ENCODE data around the gene GCH1.
"Not testable (repeated sequence)": the region's sequence is repeated elsewhere in the genome, so short reads cannot be mapped to it uniquely, and the experiment has no call there.

GCH1 gene

DNA sequence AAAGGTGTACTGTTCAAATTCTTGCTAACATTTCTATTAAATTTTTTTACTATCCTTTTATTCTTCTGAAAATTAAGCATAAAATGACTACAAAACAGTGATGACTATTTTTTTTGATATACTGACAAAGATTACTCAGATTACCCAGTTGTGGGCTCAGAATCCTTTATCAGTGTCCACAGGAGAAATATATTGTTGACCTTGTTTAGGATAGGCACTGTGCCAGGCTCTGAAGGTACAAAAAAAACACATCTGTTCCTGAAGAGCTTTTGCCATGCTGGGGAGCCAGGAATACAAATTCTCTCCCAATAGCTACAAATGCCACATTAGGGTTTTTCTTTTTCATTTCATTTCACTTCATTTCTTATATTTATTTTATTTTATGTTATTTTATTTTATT is 26.9 kb upstream of the GCH1 start:
- no peaks in the 10 kb centered on the region for H3K36me3 ChIP-seq (ENCODE audit: insufficient read depth, low read length)
- no peaks in the 10 kb centered on the region for H3K9me3 ChIP-seq (replicated peaks; ENCODE audit: low read length)
- H3K27me3 ChIP-seq (ENCODE audit: control insufficient read depth, insufficient read depth, low read length) = no peaks in the 10 kb centered on the region
- H3K9ac ChIP-seq (ENCODE audit: low read depth, low read length) = no peak overlapping the region
- no peaks in the 10 kb centered on the region for H3K4me1 ChIP-seq (ENCODE audit: control insufficient read depth, insufficient read depth, low read length)
- no peak overlapping the region for H3K4me2 ChIP-seq (ENCODE audit: low read length)
- H3K4me3 ChIP-seq (ENCODE audit: low read length) = no peak overlapping the region

DNA sequence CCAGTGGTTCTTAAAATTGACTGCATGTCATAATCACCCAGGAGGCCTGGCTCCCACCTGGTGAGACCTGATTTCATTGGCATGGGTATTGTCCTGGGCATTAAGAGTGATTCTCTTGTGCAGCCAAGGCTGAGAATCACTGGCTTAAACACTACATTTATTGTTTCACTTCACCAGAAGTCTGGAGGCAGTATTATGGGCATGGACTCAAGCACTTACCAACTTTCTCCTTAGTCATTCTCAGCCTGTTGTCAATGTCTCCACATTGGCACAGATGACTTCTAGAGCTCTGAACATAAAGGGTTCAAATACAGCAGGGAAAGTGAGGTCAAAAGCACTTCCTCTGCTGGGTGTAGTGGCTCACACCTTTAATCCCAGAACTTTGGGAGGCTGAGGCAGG is 25.6 kb upstream of the GCH1 start:
- H3K4me2 ChIP-seq (ENCODE audit: low read length) = no peak overlapping the region
- H3K27me3 ChIP-seq (ENCODE audit: control insufficient read depth, insufficient read depth, low read length) = no peaks in the 10 kb centered on the region
- no peaks in the 10 kb centered on the region for H3K36me3 ChIP-seq (ENCODE audit: insufficient read depth, low read length)
- no peaks in the 10 kb centered on the region for H3K9me3 ChIP-seq (replicated peaks; ENCODE audit: low read length)
- H3K9ac ChIP-seq (ENCODE audit: low read depth, low read length) = no peak overlapping the region
- H3K4me3 ChIP-seq (ENCODE audit: low read length) = no peak overlapping the region
- no peaks in the 10 kb centered on the region for H3K4me1 ChIP-seq (ENCODE audit: control insufficient read depth, insufficient read depth, low read length)

DNA sequence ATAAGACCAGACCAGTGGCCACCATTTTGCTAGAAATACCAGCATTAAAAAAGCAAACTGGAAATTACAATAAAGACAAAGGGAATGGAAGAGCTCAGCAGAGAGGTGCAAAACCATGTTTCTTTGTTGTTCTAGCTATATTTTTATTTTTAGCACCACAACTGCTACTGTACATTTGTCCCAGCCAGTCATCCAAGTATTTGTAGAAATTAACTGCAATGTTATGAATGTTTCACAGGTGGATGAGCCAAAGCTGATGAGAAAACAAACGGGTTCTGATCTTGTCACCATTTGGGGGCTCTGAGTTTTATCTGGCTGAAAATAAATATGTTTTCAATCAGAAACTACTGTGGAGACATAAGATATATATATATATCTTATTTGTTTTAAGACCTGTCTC is 24.9 kb upstream of the GCH1 start:
- Histone ChIP-seq H3K27me3 (ENCODE audit: control insufficient read depth, insufficient read depth, low read length) (no peaks in the 10 kb centered on the region), H3K4me3 (ENCODE audit: low read length) (no peak overlapping the region), H3K4me1 (ENCODE audit: control insufficient read depth, insufficient read depth, low read length) (no peaks in the 10 kb centered on the region), H3K9me3 (replicated peaks; ENCODE audit: low read length) (no peaks in the 10 kb centered on the region), H3K9ac (ENCODE audit: low read depth, low read length) (no peak overlapping the region), H3K4me2 (ENCODE audit: low read length) (no peak overlapping the region), H3K36me3 (ENCODE audit: insufficient read depth, low read length) (no peaks in the 10 kb centered on the region)

DNA sequence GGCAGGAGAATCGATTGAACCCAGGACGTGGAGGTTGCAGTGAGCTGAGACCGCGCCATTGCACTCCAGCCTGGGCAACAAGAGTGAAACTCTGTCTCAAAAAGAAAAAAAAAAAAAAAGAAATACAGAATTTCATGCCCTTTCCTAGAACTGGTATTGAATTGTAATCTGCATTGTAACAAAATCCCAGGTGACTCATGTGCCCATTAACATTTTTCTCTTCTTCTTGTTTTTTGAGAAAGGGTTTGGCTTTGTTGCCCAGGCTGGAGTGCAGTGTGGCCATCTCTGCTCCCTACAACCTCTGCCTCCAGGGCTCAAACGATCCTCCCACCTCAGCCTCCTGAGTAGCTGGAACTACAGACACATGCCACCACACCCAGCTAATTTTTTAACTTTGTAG is 23.9 kb upstream of the GCH1 start:
- H3K9ac ChIP-seq (ENCODE audit: low read depth, low read length); H3K27me3 ChIP-seq (ENCODE audit: control insufficient read depth, insufficient read depth, low read length); H3K4me3 ChIP-seq (ENCODE audit: low read length); H3K4me1 ChIP-seq (ENCODE audit: control insufficient read depth, insufficient read depth, low read length); H3K4me2 ChIP-seq (ENCODE audit: low read length); H3K36me3 ChIP-seq (ENCODE audit: insufficient read depth, low read length); H3K9me3 ChIP-seq (replicated peaks; ENCODE audit: low read length): not testable (repeated sequence)

DNA sequence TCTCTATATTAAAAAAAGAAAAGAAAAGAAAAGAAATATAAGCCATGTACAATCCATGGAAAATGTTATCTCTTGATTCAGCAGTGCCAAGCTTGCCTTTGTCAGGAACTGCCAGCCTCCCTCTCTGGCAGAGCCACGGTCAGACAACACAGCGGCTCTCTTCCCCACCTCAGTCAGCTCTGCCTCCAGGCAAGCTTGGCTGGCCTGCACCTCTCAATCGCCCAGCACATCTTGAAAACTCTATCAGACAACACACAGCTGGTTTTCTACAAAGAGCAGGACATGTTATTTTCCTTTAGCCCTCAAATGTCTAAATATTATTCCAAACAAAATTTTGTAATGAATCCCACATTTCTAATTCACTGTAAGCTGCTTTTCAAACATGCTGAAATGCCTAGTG is 20.0 kb upstream of the GCH1 start:
- Histone ChIP-seq H3K4me2 (ENCODE audit: low read length) (no peak overlapping the region), H3K27me3 (ENCODE audit: control insufficient read depth, insufficient read depth, low read length) (no peaks in the 10 kb centered on the region), H3K9ac (ENCODE audit: low read depth, low read length) (no peak overlapping the region), H3K4me3 (ENCODE audit: low read length) (no peak overlapping the region), H3K4me1 (ENCODE audit: control insufficient read depth, insufficient read depth, low read length) (no peaks in the 10 kb centered on the region), H3K36me3 (ENCODE audit: insufficient read depth, low read length) (no peaks in the 10 kb centered on the region), H3K9me3 (replicated peaks; ENCODE audit: low read length) (no peaks in the 10 kb centered on the region)

DNA sequence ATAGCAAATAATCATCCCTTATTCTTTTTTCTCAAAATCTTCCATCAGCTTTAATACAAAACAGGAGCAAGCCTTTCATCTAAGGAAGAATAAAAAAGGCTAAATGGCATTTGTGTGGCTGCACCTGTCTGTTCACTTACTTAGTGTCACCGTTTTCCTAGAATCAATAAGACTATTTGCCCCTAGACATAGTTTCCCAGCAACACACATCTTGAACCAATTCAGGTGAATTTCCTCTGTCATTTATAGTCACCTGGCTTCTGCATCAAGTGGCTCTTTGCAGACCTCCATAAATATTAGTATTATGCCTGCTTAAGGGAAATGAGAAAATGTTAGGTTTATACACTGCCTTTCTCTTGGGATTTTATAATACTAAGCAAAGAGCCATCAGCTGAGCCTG is 17.4 kb upstream of the GCH1 start:
- no peaks in the 10 kb centered on the region for H3K9me3 ChIP-seq (replicated peaks; ENCODE audit: low read length)
- H3K9ac ChIP-seq (ENCODE audit: low read depth, low read length) = no peak overlapping the region
- no peak overlapping the region for H3K4me3 ChIP-seq (ENCODE audit: low read length)
- no peak overlapping the region for H3K4me2 ChIP-seq (ENCODE audit: low read length)
- H3K4me1 ChIP-seq (ENCODE audit: control insufficient read depth, insufficient read depth, low read length) = no peaks in the 10 kb centered on the region
- H3K27me3 ChIP-seq (ENCODE audit: control insufficient read depth, insufficient read depth, low read length) = no peaks in the 10 kb centered on the region
- no peaks in the 10 kb centered on the region for H3K36me3 ChIP-seq (ENCODE audit: insufficient read depth, low read length)

DNA sequence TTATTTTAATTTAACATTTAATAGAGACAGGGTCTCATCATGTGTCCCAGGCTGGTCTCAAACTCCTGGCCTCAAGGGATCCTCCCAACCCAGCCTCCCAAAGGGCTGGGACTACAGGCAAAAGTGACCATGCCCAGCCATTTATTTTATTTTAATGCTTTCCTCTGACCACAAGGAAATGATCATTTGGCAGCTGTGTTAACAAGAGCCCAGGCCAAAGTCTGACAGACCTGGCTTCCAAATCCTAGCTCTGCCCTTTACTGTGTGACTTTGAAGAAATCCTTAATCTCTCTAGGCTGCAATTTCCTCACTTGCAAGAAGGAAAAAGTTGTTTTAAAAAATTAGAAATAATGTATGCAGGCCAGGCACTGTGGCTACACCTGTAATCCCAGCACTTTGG is 16.7 kb upstream of the GCH1 start:
- H3K4me3 ChIP-seq (ENCODE audit: low read length) = no peak overlapping the region
- no peaks in the 10 kb centered on the region for H3K36me3 ChIP-seq (ENCODE audit: insufficient read depth, low read length)
- no peak overlapping the region for H3K9ac ChIP-seq (ENCODE audit: low read depth, low read length)

DNA sequence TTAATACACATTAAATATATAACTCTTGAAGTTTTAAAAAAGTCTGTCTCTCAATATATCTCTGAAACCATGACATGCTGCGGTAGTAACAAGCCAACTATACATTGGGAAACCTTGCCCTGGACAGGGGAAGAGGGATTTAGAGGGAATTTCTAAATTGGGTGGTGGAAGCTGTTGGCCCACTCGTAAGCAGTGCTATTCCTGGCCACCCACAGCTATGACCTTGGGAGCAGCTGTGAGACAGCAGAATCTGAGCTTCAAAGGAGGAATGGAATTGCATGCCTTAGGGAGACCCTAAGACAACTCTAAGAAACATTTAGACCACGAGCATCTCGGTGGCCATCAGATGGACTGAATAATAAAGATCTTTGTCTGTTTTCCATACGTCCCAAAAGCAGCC is 15.8 kb upstream of the GCH1 start:
- H3K4me1 ChIP-seq (ENCODE audit: control insufficient read depth, insufficient read depth, low read length) = no peaks in the 10 kb centered on the region
- no peak overlapping the region for H3K4me3 ChIP-seq (ENCODE audit: low read length)
- no peak overlapping the region for H3K9ac ChIP-seq (ENCODE audit: low read depth, low read length)
- no peaks in the 10 kb centered on the region for H3K9me3 ChIP-seq (replicated peaks; ENCODE audit: low read length)
- H3K4me2 ChIP-seq (ENCODE audit: low read length) = no peak overlapping the region
- no peaks in the 10 kb centered on the region for H3K27me3 ChIP-seq (ENCODE audit: control insufficient read depth, insufficient read depth, low read length)
- H3K36me3 ChIP-seq (ENCODE audit: insufficient read depth, low read length) = no peaks in the 10 kb centered on the region

More for the DNA sequence above, 16.7 kb upstream of the GCH1 start:
- no peaks in the 10 kb centered on the region for H3K9me3 ChIP-seq (replicated peaks; ENCODE audit: low read length)
- H3K27me3 ChIP-seq (ENCODE audit: control insufficient read depth, insufficient read depth, low read length) = no peaks in the 10 kb centered on the region
- no peaks in the 10 kb centered on the region for H3K4me1 ChIP-seq (ENCODE audit: control insufficient read depth, insufficient read depth, low read length)
- no peak overlapping the region for H3K4me2 ChIP-seq (ENCODE audit: low read length)

DNA sequence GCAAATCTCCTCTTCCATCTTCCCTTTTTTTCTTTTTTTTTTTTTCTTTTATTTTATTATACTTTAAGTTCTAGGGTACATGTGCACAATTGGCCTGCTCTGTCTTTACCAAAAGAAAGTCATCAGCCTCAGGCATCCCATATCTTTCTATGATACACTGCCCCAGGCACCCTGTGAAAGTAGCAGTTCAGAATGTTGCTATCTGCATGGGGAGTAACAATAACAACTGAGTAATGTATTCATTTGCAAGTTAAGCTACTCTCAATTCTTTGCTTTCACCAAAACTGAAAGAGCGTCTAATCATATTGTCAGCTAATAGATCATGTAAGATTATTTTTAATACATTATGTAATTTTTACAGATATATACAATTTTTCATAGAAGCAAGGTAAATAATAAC is 13.5 kb upstream of the GCH1 start:
- Histone ChIP-seq H3K4me3 (ENCODE audit: low read length) (no peak overlapping the region), H3K9me3 (replicated peaks; ENCODE audit: low read length) (no peaks in the 10 kb centered on the region), H3K27me3 (ENCODE audit: control insufficient read depth, insufficient read depth, low read length) (no peaks in the 10 kb centered on the region), H3K36me3 (ENCODE audit: insufficient read depth, low read length) (no peaks in the 10 kb centered on the region), H3K9ac (ENCODE audit: low read depth, low read length) (no peak overlapping the region), H3K4me1 (ENCODE audit: control insufficient read depth, insufficient read depth, low read length) (no peaks in the 10 kb centered on the region), H3K4me2 (ENCODE audit: low read length) (no peak overlapping the region)

DNA sequence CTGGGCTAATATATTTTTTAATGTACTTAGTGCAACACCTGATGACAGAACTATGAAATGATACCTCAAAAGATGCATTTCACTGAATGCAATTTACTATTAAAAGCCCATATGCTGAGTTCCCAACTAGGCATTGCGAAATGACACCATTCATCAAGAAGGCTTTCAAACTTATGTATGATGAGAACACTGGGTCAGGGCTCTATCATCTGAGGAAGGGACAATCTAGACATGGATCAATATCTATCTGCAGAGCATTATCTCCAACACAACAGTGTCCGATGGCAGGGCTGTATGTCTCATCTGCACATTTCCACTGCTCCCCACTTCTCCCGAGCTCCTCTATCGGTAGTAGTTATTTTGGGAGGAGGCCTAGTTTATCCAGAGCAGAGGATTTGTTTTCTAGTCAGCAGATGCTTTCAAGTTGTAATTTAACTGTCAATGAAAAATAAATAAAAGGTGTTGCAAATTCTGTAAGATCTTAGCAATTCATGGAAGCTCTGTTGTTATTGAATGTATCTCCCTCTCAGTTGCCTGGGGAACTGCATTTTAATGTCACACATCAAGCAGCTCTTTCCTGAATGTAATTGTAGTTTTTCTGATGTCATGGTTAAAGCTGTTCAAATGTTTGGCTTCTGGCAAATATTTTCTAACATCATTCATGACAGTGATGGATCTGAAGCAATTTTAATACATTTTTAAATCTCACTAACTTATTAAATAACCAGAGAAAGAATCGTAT is 7.4 kb upstream of the GCH1 start:
- H3K4me2 ChIP-seq (ENCODE audit: low read length) = no peak overlapping the region
- H3K4me1 ChIP-seq (ENCODE audit: control insufficient read depth, insufficient read depth, low read length) = no peaks in the 10 kb centered on the region
- H3K9ac ChIP-seq (ENCODE audit: low read depth, low read length) = no peak overlapping the region
- no peaks in the 10 kb centered on the region for H3K36me3 ChIP-seq (ENCODE audit: insufficient read depth, low read length)
- no peaks in the 10 kb centered on the region for H3K27me3 ChIP-seq (ENCODE audit: control insufficient read depth, insufficient read depth, low read length)
- H3K4me3 ChIP-seq (ENCODE audit: low read length) = no peak overlapping the region
- no peaks in the 10 kb centered on the region for H3K9me3 ChIP-seq (replicated peaks; ENCODE audit: low read length)

DNA sequence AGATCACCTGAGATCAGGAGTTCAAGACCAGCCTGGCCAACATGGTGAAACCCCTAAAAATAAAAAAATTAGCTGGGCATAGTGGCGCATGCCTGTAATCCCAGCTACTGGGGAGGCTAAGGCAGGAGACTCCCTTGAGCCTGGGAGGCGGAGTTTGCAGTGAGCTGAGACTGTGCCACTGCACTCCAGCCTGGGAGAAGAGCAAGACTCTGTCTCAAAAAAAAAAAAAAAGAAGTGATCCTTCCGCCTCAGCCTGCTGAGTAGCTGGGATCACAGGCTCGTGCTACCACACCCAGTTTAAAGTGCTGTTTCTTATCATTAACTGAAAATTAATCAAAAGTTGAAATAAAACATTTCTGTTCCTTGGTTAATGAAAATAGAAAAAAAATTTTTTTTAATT is 6.3 kb upstream of the GCH1 start:
- H3K4me2 ChIP-seq (ENCODE audit: low read length) = not testable (repeated sequence)

DNA sequence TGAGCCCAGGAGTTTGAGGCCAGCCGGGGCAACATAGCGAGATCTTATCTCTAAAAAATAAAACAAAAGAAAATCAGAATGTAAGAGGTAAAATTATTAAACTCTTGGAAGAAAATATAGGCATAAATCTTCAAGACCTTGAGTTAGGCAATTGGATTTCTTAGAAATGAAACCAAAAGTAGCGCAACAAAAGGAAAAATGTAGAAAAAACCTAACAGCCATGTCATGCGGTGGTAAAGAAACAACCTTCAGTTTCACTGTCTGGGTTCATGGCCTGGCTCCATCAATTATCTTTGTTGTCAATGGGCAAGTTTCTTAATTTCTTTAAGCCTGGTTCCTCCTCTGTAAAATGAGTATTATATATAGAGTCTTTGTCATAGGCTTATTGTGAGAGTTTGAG is 5.6 kb upstream of the GCH1 start:
- Histone ChIP-seq H3K9ac (ENCODE audit: low read depth, low read length) (no peak overlapping the region), H3K9me3 (replicated peaks; ENCODE audit: low read length) (no peaks in the 10 kb centered on the region), H3K4me3 (ENCODE audit: low read length) (no peak overlapping the region), H3K36me3 (ENCODE audit: insufficient read depth, low read length) (no peaks in the 10 kb centered on the region), H3K4me2 (ENCODE audit: low read length) (no peak overlapping the region), H3K4me1 (ENCODE audit: control insufficient read depth, insufficient read depth, low read length) (no peaks in the 10 kb centered on the region), H3K27me3 (ENCODE audit: control insufficient read depth, insufficient read depth, low read length) (no peaks in the 10 kb centered on the region)

More for the DNA sequence above, 6.3 kb upstream of the GCH1 start:
- not testable (repeated sequence) for H3K9me3 ChIP-seq (replicated peaks; ENCODE audit: low read length); H3K9ac ChIP-seq (ENCODE audit: low read depth, low read length); H3K27me3 ChIP-seq (ENCODE audit: control insufficient read depth, insufficient read depth, low read length); H3K4me1 ChIP-seq (ENCODE audit: control insufficient read depth, insufficient read depth, low read length); H3K4me3 ChIP-seq (ENCODE audit: low read length); H3K36me3 ChIP-seq (ENCODE audit: insufficient read depth, low read length)
